GM21737 (cell line): ENCODE measurements around the gene DCTPP1.
A peak's percentile ranks its signal among the peaks of the same experiment; 100 is the strongest.
"Not testable (repeated sequence)": the region's sequence is repeated elsewhere in the genome, so short reads cannot be mapped to it uniquely, and the experiment has no call there.

Source experiments
- ATAC-seq: cut with Tn5 transposase; IDR thresholded peaks from one replicate; pipeline ENCODE4 v1.9.1; 2021; ENCODE audit warnings: mild to moderate bottlenecking, moderate library complexity; ENCODE audit not compliant: unreplicated experiment

Gene DCTPP1

DNA sequence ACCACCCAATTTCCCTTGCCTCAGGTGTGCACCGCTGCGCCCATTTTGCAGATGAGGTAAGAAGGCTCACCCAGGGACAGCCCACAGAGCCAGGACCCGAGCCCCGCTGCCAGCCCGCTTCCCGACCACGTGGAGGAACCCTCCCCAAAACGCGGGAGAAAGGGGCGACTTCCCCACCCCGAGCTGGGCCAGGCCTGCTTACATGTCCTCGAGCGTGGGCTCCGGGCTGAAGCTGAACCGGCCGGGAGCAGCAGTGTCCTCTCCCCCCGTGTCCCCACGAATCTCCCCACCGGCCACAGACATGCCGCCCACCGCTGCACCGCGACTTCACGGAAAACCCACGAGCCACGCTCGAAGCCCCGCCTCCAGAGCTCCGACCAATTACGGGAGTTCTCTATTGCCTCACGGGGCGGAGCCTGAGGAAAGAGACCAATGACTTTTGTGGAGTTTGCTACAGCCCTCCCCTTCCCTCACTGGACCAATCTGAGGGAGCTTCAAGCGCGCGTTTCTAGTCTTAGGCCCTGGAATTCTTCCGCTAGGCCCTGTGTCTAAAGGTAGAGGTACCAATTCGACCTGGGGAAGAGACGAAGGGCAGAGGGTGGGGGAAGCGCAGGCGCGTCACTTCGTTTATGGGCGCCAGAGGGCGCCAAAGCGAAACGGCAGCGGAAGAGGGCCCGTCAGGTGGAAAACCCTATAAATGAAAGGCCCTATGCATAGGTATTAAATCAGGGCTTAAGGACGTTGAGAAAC, at the start of gene DCTPP1:
TSS of gene DCTPP1 (minus strand) at position 353 of the 750 bp plus-strand sequence. CDS start at position 303, 50 bp downstream.
- peak; percentile 97 for ATAC-seq

DNA sequence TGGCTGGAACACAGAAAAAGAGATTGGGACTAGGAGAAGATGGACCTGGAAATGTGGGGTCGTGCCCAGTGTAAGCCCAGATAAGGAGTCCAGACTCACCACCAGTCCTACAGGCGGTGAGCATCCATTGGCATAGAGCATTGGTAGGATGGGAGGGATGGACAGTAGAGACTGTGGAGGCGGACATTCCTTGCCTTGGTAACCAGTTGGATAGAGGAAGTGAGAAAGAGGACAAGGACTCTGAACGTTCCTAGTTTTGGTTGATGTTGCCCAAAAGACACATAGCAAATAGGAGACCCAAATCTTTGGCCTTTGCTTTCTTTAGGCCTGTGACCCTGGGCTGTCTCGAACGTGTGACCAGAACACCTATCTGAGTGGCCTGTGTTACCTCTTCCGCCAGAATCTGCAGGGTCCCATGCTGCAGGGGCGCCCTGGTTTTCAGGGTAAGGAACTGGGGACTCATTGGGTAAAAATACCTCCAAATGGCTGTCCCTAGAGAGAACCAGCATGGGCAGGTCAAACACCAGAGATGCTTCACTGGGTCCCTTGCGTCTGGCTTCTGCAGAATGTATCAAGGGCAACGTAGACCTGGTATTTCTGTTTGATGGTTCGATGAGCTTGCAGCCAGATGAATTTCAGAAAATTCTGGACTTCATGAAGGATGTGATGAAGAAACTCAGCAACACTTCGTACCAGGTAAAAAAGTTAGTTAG, 49.1 kb upstream of the DCTPP1 start:
- ATAC-seq: no peak

DNA sequence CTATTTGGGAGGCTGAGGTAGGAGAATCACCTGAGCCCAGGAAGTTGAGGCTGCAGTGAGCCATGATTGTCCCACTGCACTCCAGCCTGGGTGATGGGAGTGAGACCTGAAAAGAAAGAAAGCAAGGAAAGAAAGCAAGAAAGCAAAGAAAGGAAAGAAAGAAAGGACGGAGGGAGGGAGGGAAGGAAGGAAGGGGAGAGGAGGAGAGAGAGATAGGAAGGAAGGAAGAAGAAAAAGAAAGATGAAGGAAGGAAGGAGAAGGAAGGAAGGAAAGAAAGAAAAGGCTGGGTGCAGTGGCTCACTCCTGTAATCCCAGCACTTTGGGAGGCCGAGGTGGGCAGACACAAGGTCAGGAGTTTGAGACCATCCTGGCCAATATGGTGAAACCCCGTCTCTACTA, 47.9 kb upstream of the DCTPP1 start:
- ATAC-seq: not testable (repeated sequence)

DNA sequence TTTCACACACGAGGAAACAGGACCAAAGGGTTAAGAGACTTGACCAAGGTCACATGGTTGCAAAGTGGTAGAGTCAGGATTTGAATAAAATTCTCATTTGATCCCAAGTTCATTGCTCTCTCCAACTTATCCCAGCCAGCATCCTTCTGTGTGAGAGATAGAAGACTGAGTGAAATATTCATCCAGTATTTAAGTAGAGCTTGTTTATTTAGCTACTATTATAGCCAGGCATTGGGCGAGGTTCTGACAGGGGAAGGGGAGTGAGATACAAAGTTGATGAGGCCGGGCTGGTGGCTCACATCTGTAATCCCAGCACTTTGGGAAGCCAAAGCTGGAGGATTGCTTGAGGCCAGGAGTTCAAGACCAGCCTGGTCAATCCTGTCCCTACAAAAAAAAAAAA, 47.2 kb upstream of the DCTPP1 start:
- no peak for ATAC-seq

DNA sequence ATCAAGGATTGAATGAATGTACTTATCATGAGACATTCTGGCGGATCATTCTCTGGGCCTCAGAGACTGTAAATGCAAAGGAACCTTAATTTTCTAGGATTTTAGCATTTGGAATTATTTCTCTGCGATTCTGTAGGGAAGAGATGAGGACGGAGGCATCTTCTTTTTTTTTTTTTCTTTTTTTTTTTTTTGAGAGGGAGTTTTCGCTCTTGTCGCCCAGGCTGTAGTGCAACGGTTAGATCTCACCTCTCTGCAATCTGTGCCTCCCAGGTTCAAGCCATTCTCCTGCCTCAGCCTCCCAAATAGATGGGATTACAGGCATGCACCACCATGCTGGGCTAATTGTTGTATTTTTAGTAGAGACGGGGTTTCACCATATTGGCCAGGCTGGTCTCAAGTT, 44.9 kb upstream of the DCTPP1 start:
- ATAC-seq: no peak

DNA sequence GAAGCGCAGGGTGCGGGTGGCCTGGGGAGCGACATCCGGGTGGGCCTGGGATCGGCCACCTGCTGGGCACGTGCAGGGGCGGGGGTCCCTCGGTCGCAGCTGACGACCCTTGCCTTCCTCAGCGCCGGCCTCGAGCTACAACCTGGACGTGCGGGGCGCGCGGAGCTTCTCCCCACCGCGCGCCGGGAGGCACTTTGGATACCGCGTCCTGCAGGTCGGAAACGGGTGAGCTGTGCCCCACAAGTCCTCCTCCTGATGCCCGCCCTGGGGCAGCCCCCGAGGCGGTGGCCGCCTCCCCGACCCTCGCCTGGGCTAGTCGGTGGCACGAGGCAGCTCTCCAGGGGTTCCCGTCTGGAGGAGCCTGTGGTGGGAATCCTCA, 44.2 kb upstream of the DCTPP1 start:
- no peak for ATAC-seq

DNA sequence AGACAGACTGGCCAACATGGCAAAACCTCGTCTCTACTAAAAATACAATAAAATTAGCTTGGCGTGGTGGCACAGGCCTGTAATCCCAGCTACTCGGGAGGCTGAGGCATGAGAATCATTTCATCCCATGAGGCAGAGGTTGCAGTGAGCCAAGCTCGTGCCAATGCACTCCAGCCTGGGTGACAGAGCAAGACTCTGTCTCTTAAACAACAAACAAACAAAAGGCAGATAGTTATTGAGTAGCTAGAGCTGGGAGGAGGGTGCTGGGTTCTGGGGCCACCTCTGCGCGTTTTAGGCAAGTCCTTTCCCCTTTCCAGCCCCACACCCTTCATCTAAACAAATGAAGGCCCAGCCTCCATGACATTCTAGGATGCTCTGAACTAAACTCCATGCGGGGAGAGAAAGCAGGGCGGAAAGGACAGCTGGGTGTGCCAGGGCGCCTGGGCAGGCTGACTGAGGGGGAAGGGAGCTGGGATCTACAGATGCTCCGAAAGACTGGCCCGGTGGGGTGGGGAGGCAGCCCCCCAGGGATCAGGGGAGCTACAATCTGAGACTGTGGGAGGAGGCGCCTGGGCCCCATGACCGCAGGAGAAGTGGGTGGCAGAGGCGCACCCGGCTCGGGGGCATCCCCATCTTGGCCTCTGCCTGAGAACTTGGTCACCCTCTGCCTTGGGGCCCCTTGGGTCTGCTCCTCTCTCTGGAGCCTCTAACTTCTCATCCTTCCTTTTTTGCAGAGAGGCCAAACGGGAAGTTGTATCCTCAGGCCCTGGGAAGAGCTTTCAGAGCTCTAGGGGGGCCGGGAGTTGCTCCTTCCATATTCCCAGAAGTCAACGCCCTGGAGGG, 43.6 kb upstream of the DCTPP1 start:
- ATAC-seq: no peak

DNA sequence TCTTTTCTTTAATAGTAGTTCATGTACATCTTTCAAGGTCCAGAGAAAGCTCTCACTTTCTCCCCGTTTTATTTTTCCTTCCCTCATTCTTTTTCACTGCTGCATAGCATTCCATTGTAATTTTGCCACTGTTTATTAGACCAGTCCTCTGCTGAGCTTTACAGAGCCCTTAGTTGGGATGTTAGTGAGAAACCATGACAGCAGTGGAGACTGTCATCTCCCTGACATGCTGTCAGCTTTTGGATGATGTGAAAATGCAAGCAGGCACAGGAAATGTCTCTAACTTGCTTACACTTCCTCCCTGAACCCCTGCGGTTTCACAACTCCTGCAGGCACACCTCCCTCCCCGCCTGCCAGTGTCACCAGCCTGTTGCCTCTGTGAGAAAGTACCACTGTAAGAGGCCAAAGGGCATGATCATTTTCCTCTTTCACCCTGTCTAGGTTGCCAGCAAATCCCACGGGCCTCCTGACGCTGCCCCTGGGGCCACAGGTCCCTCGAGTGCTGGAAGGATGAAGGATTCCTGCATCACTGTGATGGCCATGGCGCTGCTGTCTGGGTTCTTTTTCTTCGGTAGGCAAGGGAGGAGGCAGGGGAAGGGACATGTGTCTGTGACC, 42.6 kb upstream of the DCTPP1 start, which contains the start of gene ITGAL:
TSS of gene ITGAL (plus strand) at position 415 of the 615 bp plus-strand sequence. CDS start at position 511, 96 bp downstream.
- ATAC-seq: peak; percentile 48

DNA sequence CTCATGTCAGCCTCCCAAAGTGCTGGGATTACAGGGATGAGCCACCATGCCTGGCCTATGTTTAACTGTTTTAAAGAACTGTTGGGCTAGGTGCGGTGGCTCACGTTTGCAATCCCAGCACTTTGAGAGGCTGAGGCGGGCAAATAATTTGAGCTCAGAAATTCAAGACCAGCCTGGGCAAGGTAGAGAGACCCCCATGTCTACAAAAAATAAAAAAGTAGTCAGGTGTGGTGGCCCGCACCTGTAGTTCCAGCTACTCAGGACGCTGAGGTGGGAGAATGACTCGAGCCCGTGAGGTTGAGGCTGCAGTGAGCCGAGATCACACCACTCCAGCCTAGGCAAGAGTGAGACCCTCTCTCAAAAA, 40.8 kb upstream of the DCTPP1 start:
- no peak for ATAC-seq

DNA sequence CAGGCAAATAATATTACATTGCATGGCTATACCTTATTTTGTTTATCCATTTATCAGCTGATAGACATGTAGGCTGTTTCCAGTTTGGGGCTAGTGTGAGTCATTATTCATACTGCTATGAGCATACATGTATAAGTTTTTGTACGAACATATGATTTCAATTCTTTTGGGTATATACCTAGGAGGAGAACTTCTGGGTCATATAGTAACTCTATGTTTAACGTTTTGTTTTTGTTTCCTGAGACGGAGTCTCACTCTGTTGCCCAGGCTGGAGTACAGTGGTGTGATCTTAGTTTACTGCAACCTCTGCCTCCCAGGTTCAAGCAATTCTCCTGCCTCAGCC, 40.3 kb upstream of the DCTPP1 start:
- ATAC-seq: no peak

DNA sequence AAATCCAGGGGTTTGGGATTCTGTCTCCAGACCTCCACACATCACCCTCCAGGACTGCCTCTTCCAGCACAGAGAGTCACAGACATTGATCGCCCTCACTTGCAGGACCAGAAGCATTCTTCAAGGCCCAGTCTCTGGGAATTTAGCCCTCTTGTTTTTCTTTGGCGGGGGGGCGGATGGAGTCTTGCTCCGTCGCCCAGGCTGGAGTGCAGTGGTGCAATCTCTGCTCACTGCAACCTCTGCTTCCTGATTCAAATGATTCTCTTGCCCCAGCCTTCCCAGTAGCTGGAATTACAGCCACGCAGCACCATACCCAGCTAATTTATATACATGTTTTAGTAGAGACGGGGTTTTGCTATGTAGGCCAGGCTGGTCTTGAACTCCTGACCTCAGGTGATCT, 34.2 kb upstream of the DCTPP1 start:
- ATAC-seq: no peak

DNA sequence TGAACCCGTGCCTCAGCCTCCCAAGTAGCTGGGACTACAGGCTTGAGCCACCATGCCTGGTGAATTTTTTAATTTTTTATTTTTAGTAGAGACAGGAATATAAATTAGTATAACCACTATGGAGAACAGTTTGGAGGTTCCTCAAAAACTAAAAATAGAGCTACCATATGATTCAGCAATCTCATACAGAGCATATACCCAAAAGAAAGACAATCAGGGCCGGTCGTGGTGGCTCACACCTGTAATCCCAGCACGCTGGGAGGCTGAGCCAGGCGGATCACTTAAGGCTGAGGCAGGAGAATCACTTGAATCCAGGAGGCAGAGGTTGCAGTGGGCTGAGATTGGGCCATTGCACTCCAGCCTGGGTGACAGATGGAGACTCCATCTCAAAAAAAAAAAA, 31.6 kb upstream of the DCTPP1 start:
- ATAC-seq: not testable (repeated sequence)

DNA sequence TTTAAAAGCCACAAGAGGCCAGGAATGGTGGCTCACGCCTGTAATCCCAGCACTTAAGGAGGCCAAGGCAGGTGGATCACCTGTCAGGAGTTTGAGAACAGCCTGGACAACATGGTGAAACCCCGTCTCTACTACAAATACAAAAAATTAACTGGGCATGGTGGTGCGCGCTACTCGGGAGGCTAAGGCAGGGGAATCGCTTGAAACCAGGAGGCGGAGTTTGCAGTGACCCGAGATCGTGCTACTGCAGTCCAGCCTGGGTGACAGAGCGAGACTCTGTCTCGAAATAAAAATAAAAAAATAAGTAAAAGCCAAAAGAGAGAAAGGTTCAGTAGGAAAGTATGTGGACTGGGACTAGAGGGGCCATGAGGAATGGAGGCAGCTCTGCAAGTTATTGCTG, 29.6 kb upstream of the DCTPP1 start:
- ATAC-seq: peak; percentile 2

DNA sequence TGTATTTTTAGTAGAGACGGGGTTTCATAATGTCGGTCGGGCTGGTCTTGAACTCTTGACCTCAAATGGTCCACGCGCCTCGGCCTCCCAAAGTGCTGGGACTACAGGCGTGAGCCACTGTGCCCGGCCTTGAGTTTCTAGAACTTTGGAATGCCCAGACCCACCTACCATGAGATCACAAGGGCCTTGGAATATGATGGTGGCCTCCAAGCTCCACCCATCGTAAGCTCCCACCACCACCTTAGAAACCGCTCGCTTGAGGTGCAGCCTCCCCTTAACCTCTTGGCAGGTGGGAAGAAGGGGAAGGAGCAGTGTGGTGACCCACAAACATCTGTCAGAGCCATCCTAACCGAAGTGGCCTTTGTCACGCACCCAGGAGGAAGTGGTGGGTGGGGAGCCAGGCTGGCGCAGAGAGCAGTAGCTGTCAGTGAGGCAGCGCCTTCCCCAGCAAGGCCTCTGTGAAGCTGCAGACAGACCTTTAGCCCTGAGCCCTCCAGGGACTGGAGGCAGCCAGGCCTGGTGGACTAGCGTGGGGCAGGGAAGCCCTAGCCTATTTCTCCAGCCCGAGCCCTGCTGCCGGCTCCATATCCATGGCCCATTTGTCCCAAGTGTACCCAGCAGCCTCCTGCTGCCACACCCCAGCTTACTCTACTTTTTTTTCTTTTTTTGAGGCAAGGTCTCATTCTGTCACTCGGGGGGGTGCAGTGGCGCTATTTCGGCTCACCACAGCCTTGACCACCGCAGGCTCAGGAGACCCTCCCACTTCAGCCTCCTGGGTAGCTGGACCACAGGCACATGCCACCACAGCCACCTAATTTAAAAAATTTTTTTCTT, 28.9 kb upstream of the DCTPP1 start:
- peak; percentile 77 for ATAC-seq

DNA sequence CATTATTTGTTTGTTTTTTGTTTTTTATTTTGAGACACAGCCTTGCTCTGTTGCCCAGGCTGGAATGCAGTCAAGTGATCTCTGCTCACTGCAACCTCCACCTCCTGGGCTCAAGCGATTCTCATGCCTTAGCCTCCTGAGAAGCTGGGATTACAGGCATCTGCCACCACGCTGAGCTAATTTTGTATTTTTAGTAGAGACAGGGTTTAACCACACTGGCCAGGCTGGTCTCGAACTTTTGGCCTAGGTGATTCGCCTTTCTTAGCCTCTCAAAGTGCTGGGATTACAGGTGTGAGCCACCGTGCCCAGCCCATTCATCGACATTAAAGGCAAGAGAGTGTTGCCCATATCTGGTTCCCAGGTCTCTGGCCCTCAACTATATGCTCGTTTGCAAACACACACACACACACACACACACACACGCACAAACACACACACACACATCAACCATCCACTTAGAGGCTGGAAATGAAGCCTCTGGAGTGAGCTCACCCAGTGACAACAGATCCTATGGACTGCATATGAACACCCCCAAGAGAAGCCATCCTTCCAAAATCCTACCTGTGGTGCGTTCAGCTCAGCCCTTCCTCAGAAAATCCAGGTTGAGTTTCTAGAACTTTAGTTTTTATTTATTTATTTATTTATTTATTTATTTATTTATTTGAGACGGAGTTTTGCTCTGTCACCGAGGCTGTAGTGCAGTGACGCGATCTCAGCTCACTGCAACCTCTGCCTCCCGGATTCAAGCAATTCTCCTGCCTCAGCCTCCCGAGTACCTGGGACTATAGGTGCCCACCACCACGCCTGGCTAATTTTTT, 28.1 kb upstream of the DCTPP1 start:
- no peak for ATAC-seq

DNA sequence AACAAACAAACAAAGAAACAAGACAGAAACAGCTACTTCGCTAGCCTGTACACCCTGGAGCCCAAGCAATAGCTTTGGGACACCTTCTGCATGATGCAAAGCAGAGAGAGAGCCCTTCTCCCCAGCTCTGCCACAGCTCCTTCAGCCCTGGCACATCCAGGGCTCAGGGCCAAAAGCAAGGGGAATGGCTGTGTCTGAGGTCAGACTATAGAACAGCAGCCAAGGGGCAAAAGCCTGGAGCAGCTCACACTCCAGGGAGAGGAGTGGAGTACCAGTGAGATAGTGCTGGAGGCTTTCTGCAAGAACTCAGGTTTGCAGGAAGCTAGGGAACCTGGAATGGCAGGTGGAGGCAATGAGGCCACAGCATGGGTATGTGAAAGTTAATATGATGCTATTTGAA, 27.4 kb upstream of the DCTPP1 start:
- ATAC-seq: no peak

DNA sequence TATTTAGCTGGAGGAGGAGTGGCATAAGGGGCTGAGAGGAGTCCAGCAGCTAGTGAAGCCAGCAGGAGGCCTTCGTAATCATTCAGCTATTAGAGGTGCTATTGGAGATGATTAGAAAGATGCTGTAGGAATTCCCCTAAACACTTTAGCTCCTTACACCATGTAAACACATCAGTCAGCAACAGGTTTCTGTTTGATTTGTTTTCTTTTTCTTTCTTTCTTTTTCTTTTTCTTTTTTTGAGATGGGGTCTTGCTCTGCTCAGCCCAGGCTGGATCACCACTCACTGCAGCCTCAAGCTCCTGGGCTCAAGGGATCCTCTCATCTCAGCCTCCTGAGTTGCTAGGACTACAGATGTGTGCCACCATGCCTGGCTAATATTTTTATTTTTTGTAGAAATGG, 26.5 kb upstream of the DCTPP1 start:
- no peak for ATAC-seq

DNA sequence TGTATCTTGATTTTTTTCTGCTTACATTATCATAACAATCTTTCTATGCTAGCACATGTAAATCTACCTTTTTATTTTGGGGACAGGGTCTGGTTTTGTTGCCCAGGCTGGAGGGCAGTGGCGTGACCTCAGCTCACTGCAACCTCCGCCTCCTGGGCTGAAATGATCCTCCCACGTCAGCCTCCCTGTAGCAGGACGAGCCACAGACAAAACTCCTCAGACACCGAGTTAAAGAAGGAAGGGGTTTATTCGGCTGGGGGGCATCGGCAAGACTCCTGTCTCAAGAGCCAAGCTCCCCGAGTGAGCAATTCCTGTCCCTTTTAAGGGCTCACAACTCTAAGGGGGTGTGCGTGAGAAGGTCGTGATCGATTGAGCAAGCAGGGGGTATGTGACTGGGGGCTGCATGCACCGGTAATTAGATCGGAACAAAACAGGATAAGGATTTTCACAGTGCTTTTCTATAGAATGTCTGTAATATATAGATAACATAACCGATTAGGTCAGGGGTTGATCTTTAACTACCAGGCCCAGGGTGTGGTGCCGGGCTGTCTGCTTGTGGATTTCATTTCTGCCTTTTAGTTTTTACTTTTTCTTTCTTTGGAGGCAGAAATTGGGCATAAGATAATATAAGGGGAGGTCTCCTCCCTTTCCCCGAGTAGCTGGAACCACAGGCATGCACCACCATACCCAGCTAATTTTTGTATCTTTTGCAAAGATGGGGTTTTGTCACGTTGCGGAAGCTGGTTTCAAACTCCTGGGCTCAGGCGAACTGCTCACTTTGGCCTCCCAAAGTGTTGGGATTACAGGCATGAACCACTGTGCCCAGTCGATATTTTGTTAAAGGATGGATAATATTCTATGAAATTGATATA, 23.1 kb upstream of the DCTPP1 start:
- not testable (repeated sequence) for ATAC-seq

DNA sequence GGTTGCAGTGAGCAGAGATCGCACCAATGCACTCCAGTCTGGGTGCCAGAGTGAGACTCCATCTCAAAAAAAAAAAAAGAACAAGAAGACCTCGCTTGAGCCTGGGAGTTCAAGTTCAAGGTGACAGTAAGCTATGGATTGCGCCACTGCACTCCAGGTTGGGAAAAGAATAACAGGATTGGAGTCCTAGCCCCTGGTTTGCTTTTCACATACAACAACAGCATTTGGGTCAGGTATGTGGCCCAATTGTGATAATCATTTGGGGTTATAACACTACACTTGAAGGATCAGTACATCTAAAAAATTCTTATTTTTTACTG, 19.2 kb upstream of the DCTPP1 start:
- ATAC-seq: no peak
